ENCODE measurements around the gene NUP62.

Gene NUP62

GRCh38 chr19:49881186-49881585, 48.1 kb downstream of the NUP62 start:
- DNase-seq (ENCODE audit: low spot score), result no peak

- no peak for DNase-seq (ENCODE audit: low spot score)
Measured at GRCh38 chr19:49880162-49880869, 49.0 kb downstream of the NUP62 start.

GRCh38 chr19:49879243-49879963, 49.9 kb downstream of the NUP62 start:
- DNase-seq (ENCODE audit: low spot score), result no peak

GRCh38 chr19:49878744-49879070, 50.6 kb downstream of the NUP62 start:
- DNase-seq (ENCODE audit: low spot score), result no peak

- DNase-seq (ENCODE audit: low spot score), result peak; percentile 98
Measured at GRCh38 chr19:49877879-49878743, 51.2 kb downstream of the NUP62 start.

- peak; percentile 100 for DNase-seq (ENCODE audit: low spot score)
Measured at GRCh38 chr19:49877020-49877878, 52.1 kb downstream of the NUP62 start, which contains the start of the genes AKT1S1 and TBC1D17. Gene AKT1S1 (minus strand): TSS chr19:49877355. CDS start chr19:49873295, 4,060 bp downstream. Gene TBC1D17 (plus strand): TSS chr19:49877702. CDS start chr19:49877724, 22 bp downstream.

- DNase-seq (ENCODE audit: low spot score), result peak; percentile 99
Measured at GRCh38 chr19:49876422-49877019, 52.8 kb downstream of the NUP62 start.

- peak; percentile 54 for DNase-seq (ENCODE audit: low spot score)
Measured at GRCh38 chr19:49875857-49876421, 53.4 kb downstream of the NUP62 start.

- no peak for DNase-seq (ENCODE audit: low spot score)
Measured at GRCh38 chr19:49875177-49875576, 54.1 kb downstream of the NUP62 start.

GRCh38 chr19:49874503-49875157, 54.7 kb downstream of the NUP62 start:
- no peak for DNase-seq (ENCODE audit: low spot score)

GRCh38 chr19:49873834-49874233, 55.5 kb downstream of the NUP62 start:
- no peak for DNase-seq (ENCODE audit: low spot score)

GRCh38 chr19:49873129-49873521, 56.2 kb downstream of the NUP62 start:
- no peak for DNase-seq (ENCODE audit: low spot score)

GRCh38 chr19:49872245-49873128, 56.8 kb downstream of the NUP62 start:
- no peak for DNase-seq (ENCODE audit: low spot score)

GRCh38 chr19:49871349-49871985, 57.8 kb downstream of the NUP62 start:
- DNase-seq (ENCODE audit: low spot score), result no peak

GRCh38 chr19:49870309-49870901, 58.9 kb downstream of the NUP62 start:
- no peak for DNase-seq (ENCODE audit: low spot score)

- peak; percentile 99 for DNase-seq (ENCODE audit: low spot score)
Measured at GRCh38 chr19:49869484-49870308, 59.6 kb downstream of the NUP62 start.

GRCh38 chr19:49869009-49869483, 60.3 kb downstream of the NUP62 start:
- no peak for DNase-seq (ENCODE audit: low spot score)

Data from CD4-positive, alpha-beta T cell treated with Interleukin-2 at 100 ng/mL for 4 hours (primary cell).